ENCODE results near the gene KLK8. TPM values are rescaled to one million over a fixed set of nuclear protein-coding genes. Genes with fewer than 3 reads are reported as not detected.
A peak's percentile ranks its signal among the peaks of the same experiment; 100 is the strongest.
"Not testable (repeated sequence)": the region's sequence is repeated elsewhere in the genome, so short reads cannot be mapped to it uniquely, and the experiment has no call there.

Gene KLK8
- polyA plus RNA-seq, 4 donors, result 0.90 to 4.2 (median 2.2) TPM

- DNase-seq (ENCODE audit: low read depth in 4 of 4, low spot score in 2 of 4), result not testable (repeated sequence)
Measured at GRCh38 chr19:50984416-50984815, 17.0 kb downstream of the KLK8 start.

- no peak for DNase-seq (ENCODE audit: low read depth in 4 of 4, low spot score in 2 of 4)
Measured at GRCh38 chr19:50983625-50984292, 17.6 kb downstream of the KLK8 start, which contains the start of gene KLK7. Gene KLK7 (minus strand): TSS chr19:50983917. CDS start chr19:50982399, 1,518 bp downstream.

GRCh38 chr19:50982186-50982585, 19.2 kb downstream of the KLK8 start:
- DNase-seq (ENCODE audit: low read depth in 4 of 4, low spot score in 2 of 4), result no peak

GRCh38 chr19:50981587-50982146, 19.7 kb downstream of the KLK8 start:
- DNase-seq (ENCODE audit: low read depth in 4 of 4, low spot score in 2 of 4), result no peak

GRCh38 chr19:50980208-50980607, 21.2 kb downstream of the KLK8 start:
- DNase-seq (ENCODE audit: low read depth in 4 of 4, low spot score in 2 of 4), result no peak

- no peak for DNase-seq (ENCODE audit: low read depth in 4 of 4, low spot score in 2 of 4)
Measured at GRCh38 chr19:50979758-50980157, 21.6 kb downstream of the KLK8 start.

- DNase-seq (ENCODE audit: low read depth in 4 of 4, low spot score in 2 of 4), result no peak
Measured at GRCh38 chr19:50978772-50979390, 22.5 kb downstream of the KLK8 start.

- DNase-seq (ENCODE audit: low read depth in 4 of 4, low spot score in 2 of 4), result no peak
Measured at GRCh38 chr19:50977626-50978025, 23.8 kb downstream of the KLK8 start.

GRCh38 chr19:50975766-50976165, 25.6 kb downstream of the KLK8 start:
- no peak for DNase-seq (ENCODE audit: low read depth in 4 of 4, low spot score in 2 of 4)

- DNase-seq (ENCODE audit: low read depth in 4 of 4, low spot score in 2 of 4), result no peak
Measured at GRCh38 chr19:50974702-50975556, 26.5 kb downstream of the KLK8 start.

- no peak for DNase-seq (ENCODE audit: low read depth in 4 of 4, low spot score in 2 of 4)
Measured at GRCh38 chr19:50972795-50973376, 28.5 kb downstream of the KLK8 start.

- DNase-seq (ENCODE audit: low read depth in 4 of 4, low spot score in 2 of 4), result not testable (repeated sequence)
Measured at GRCh38 chr19:50969810-50970209, 31.6 kb downstream of the KLK8 start.

- DNase-seq (ENCODE audit: low read depth in 4 of 4, low spot score in 2 of 4), result no peak
Measured at GRCh38 chr19:50969413-50969760, 32.0 kb downstream of the KLK8 start, which contains the start of gene KLK6. Gene KLK6 (minus strand): TSS chr19:50969591. CDS start chr19:50968104, 1,487 bp downstream.

- peak in 1 of 4 donors; percentile 38 for DNase-seq (ENCODE audit: low read depth in 4 of 4, low spot score in 2 of 4)
Measured at GRCh38 chr19:50968716-50969412, 32.5 kb downstream of the KLK8 start.

- DNase-seq (ENCODE audit: low read depth in 4 of 4, low spot score in 2 of 4), result peak in 1 of 4 donors; percentile 35
Measured at GRCh38 chr19:50967929-50968715, 33.3 kb downstream of the KLK8 start.

GRCh38 chr19:50964266-50964665, 37.1 kb downstream of the KLK8 start:
- no peak for DNase-seq (ENCODE audit: low read depth in 4 of 4, low spot score in 2 of 4)

GRCh38 chr19:50963381-50963780, 38.0 kb downstream of the KLK8 start:
- no peak for DNase-seq (ENCODE audit: low read depth in 4 of 4, low spot score in 2 of 4)

GRCh38 chr19:50962245-50962644, 39.2 kb downstream of the KLK8 start:
- no peak for DNase-seq (ENCODE audit: low read depth in 4 of 4, low spot score in 2 of 4)

Measured in left renal cortex interstitium (tissue), 4 donors.